ENCODE measurements around the gene HDAC9. TPM values are rescaled to one million over a fixed set of nuclear protein-coding genes. Genes with fewer than 3 reads are reported as not detected.
"Not testable (repeated sequence)": the region's sequence is repeated elsewhere in the genome, so short reads cannot be mapped to it uniquely, and the experiment has no call there.

HDAC9 gene
- polyA plus RNA-seq, 3 donors from 2014 or later = 10.1 to 28.7 (median 18.1) TPM

DNA sequence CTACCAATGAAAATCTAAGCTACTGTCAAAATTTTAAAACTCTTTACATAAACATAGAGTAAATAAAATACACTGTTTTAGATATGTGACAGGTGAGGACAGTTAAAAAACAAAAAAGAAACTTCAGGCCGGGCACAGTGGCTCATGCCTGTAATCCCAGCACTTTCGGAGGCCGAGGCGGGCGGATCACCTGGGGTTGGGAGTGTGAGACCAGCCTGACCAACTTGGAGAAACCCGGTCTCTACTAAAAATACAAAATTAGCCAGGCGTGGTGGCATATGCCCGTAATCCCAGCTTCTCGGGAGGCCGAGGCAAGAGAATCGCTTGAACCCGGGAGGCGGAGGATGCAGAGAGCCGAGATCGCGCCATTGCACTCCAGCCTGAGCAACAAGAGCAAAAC, 472.2 kb downstream of the HDAC9 start:
- H3K36me3 Mint-ChIP-seq; H3K27ac Mint-ChIP-seq; H3K4me3 Mint-ChIP-seq; H3K27me3 Mint-ChIP-seq (ENCODE audit: low read depth in 3 of 3); DNase-seq; H3K4me1 Mint-ChIP-seq: not testable (repeated sequence)
- peaks cover 0 to 10% (median 5%) of the 10 kb centered on the region in 6 donors for H3K9me3 Mint-ChIP-seq

- DNase-seq = no peak
- Mint-ChIP-seq H3K4me1 (no peaks in the 10 kb centered on the region), H3K27ac (no peak overlapping the region), H3K36me3 (peaks cover 5 to 7% (median 6%) of the 10 kb centered on the region in 3 donors), H3K4me3 (no peak overlapping the region), H3K9me3 (peaks cover 0 to 18% (median 4%) of the 10 kb centered on the region in 6 donors), H3K27me3 (ENCODE audit: low read depth in 3 of 3) (peaks cover 0 to 3% (median 2%) of the 10 kb centered on the region in 3 donors)
Measured at GRCh38 chr7:18971839-18972238, 476.3 kb downstream of the HDAC9 start.

GRCh38 chr7:18974803-18975202, 479.3 kb downstream of the HDAC9 start:
- H3K27ac Mint-ChIP-seq = no peak overlapping the region

DNA sequence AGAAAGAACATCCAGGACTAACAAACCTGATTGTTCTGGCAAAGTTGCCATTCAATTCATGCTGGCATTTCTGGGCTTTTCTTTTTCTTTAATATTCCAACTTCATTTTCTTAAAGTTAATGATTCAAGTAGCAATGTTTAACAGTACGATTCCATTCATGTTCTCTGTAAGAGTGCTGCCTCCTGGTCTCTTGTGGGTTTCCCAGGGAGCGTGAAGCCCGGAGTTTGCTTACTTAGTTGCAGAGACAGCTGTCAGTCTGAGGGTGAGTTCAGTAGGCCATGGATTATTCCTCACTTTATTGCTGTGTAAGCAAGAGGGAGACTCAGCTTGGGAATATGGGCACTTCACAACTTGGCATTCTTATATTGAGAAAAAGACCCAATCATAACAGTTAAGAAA, 479.7 kb downstream of the HDAC9 start:
- Mint-ChIP-seq H3K27ac (no peak overlapping the region), H3K4me3 (no peak overlapping the region), H3K4me1 (no peaks in the 10 kb centered on the region), H3K36me3 (peaks cover 7 to 12% (median 8%) of the 10 kb centered on the region in 3 donors), H3K27me3 (ENCODE audit: low read depth in 3 of 3) (peaks cover 0 to 2% (median 0%) of the 10 kb centered on the region in 3 donors), H3K9me3 (peaks cover 0 to 20% (median 3%) of the 10 kb centered on the region in 6 donors)
- DNase-seq = no peak

More at GRCh38 chr7:18974803-18975202, 479.3 kb downstream of the HDAC9 start:
- Mint-ChIP-seq H3K4me3 (no peak overlapping the region), H3K9me3 (peaks cover 0 to 20% (median 3%) of the 10 kb centered on the region in 6 donors), H3K4me1 (no peaks in the 10 kb centered on the region), H3K27me3 (ENCODE audit: low read depth in 3 of 3) (peaks cover 0 to 2% (median 0%) of the 10 kb centered on the region in 3 donors), H3K36me3 (peaks cover 7 to 12% (median 8%) of the 10 kb centered on the region in 3 donors)
- no peak for DNase-seq

DNA sequence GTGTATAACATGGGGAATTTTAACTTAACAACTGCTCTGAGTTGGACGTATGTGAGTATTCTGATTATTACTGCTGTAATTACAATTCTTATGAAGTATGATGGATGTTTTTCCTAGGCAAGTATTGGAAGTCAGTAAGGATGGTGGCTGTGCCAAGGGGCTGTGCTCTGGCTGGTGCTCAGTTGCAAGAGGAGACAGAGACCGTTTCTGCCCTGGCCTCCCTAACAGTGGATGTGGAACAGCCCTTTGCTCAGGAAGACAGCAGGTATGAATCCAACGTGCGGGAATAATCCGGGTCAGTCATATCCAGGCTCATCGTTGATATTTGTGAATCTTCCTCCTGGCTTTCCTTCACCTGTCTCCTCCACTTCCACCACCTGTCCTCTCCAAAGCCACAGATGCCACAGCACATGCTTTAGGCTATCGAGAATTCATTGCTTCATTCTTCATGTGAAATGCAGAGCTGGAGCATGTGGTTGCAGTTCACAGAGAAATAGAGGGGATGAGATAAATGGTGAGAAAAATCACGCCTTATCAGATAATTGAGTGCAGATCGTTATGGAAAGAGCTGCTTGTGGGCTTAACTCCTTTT, 480.2 kb downstream of the HDAC9 start:
- Mint-ChIP-seq H3K4me1 (no peaks in the 10 kb centered on the region), H3K4me3 (no peak overlapping the region), H3K36me3 (peaks cover 7 to 12% (median 8%) of the 10 kb centered on the region in 3 donors), H3K9me3 (peaks cover 0 to 20% (median 4%) of the 10 kb centered on the region in 6 donors), H3K27me3 (ENCODE audit: low read depth in 3 of 3) (peaks cover 0 to 2% (median 2%) of the 10 kb centered on the region in 3 donors), H3K27ac (no peak overlapping the region)
- DNase-seq = no peak

DNA sequence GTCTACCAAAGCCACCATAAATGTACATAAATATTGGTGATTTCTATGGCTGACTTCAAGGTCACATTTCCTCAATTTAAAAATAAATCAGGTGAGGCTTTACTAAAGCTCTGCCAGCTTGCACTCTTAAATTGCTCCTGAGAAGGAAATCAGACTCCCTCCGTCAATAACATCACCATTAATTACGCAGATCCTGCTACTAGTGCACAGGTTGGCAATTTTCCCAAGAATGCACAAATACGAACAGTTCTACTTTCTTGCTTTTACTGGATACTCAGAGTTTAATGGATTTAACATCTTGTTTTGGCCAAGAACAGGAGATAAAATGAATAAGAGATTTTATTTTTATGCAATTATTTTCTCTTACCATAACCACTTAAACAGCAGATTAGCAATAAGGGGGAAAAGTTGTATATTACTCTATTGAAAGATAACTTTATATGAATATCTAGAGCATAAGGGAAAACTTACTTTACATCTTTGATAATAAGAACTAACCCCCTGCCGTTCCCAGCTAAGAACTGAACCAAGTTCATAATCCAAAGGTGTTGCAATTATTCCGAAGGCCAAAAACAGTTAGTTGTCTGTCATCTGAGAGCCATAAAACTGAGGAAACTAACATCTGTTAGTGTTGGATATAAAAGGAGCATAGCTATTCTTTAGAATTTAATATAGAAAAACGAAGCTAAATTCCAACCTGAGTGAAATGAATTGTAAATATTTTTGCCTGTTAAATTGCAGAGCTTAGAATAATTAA, 481.3 kb downstream of the HDAC9 start:
- Mint-ChIP-seq H3K36me3 (peaks cover 7 to 12% (median 8%) of the 10 kb centered on the region in 3 donors), H3K27me3 (ENCODE audit: low read depth in 3 of 3) (peaks cover 0 to 2% (median 2%) of the 10 kb centered on the region in 3 donors), H3K4me1 (no peaks in the 10 kb centered on the region), H3K4me3 (no peak overlapping the region), H3K27ac (no peak overlapping the region), H3K9me3 (peaks cover 0 to 25% (median 5%) of the 10 kb centered on the region in 6 donors)
- no peak for DNase-seq

- H3K27ac Mint-ChIP-seq = no peak overlapping the region
- peaks cover 0 to 37% (median 9%) of the 10 kb centered on the region in 6 donors for H3K9me3 Mint-ChIP-seq
- DNase-seq = no peak
Measured at GRCh38 chr7:18978108-18978495, 482.6 kb downstream of the HDAC9 start.

GRCh38 chr7:18990700-18991099, 495.2 kb downstream of the HDAC9 start:
- H3K4me1 Mint-ChIP-seq; H3K9me3 Mint-ChIP-seq; H3K27me3 Mint-ChIP-seq (ENCODE audit: low read depth in 3 of 3); H3K36me3 Mint-ChIP-seq; H3K4me3 Mint-ChIP-seq; H3K27ac Mint-ChIP-seq; DNase-seq: not testable (repeated sequence)

More at GRCh38 chr7:18978108-18978495, 482.6 kb downstream of the HDAC9 start:
- Mint-ChIP-seq H3K27me3 (ENCODE audit: low read depth in 3 of 3) (peaks cover 0 to 2% (median 2%) of the 10 kb centered on the region in 3 donors), H3K36me3 (peaks cover 7 to 14% (median 12%) of the 10 kb centered on the region in 3 donors), H3K4me1 (no peaks in the 10 kb centered on the region), H3K4me3 (no peak overlapping the region)

GRCh38 chr7:18993933-18994668, 498.6 kb downstream of the HDAC9 start:
- Mint-ChIP-seq H3K27ac (no peak overlapping the region), H3K27me3 (ENCODE audit: low read depth in 3 of 3) (peaks cover 0 to 1% (median 0%) of the 10 kb centered on the region in 3 donors), H3K4me1 (no peaks in the 10 kb centered on the region), H3K4me3 (no peak overlapping the region), H3K9me3 (peaks cover 0 to 15% (median 3%) of the 10 kb centered on the region in 6 donors), H3K36me3 (no peaks in the 10 kb centered on the region)
- DNase-seq = no peak

GRCh38 chr7:18995270-18995671, 499.7 kb downstream of the HDAC9 start:
- DNase-seq = no peak
- H3K36me3 Mint-ChIP-seq = no peaks in the 10 kb centered on the region
- H3K4me1 Mint-ChIP-seq = no peaks in the 10 kb centered on the region
- H3K27me3 Mint-ChIP-seq (ENCODE audit: low read depth in 3 of 3) = peaks cover 0 to 1% (median 0%) of the 10 kb centered on the region in 3 donors
- H3K4me3 Mint-ChIP-seq = no peak overlapping the region
- H3K9me3 Mint-ChIP-seq = peaks cover 0 to 15% (median 3%) of the 10 kb centered on the region in 6 donors
- H3K27ac Mint-ChIP-seq = no peak overlapping the region

DNA sequence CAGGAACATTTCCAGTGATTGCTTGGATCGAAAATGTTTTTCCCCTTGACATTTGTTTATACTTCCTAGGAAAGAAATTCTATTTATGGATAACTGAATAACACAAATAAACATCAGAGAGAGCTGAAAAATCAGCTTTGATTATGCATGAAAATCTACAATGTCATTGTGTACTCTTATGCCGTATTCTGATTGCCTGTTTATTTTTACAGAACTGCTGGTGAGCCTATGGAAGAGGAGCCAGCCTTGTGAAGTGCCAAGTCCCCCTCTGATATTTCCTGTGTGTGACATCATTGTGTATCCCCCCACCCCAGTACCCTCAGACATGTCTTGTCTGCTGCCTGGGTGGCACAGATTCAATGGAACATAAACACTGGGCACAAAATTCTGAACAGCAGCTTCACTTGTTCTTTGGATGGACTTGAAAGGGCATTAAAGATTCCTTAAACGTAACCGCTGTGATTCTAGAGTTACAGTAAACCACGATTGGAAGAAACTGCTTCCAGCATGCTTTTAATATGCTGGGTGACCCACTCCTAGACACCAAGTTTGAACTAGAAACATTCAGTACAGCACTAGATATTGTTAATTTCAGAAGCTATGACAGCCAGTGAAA, 500.4 kb downstream of the HDAC9 start:
- H3K27me3 Mint-ChIP-seq (ENCODE audit: low read depth in 3 of 3) = peaks cover 0 to 1% (median 0%) of the 10 kb centered on the region in 3 donors
- no peak overlapping the region for H3K27ac Mint-ChIP-seq
- no peaks in the 10 kb centered on the region for H3K36me3 Mint-ChIP-seq
- H3K4me3 Mint-ChIP-seq = no peak overlapping the region
- no peaks in the 10 kb centered on the region for H3K4me1 Mint-ChIP-seq
- no peak for DNase-seq
- peaks cover 0 to 15% (median 3%) of the 10 kb centered on the region in 6 donors for H3K9me3 Mint-ChIP-seq

- Mint-ChIP-seq H3K4me3 (no peak overlapping the region), H3K27me3 (ENCODE audit: low read depth in 3 of 3) (peaks cover 0 to 1% (median 0%) of the 10 kb centered on the region in 3 donors), H3K9me3 (peaks cover 0 to 16% (median 2%) of the 10 kb centered on the region in 6 donors), H3K36me3 (no peaks in the 10 kb centered on the region), H3K27ac (no peak overlapping the region), H3K4me1 (no peaks in the 10 kb centered on the region)
- no peak for DNase-seq
Measured at GRCh38 chr7:18996583-18996982, 501.0 kb downstream of the HDAC9 start.

- Mint-ChIP-seq H3K4me1 (no peaks in the 10 kb centered on the region), H3K36me3 (no peaks in the 10 kb centered on the region), H3K27ac (no peak overlapping the region), H3K27me3 (ENCODE audit: low read depth in 3 of 3) (peaks cover 0 to 1% (median 0%) of the 10 kb centered on the region in 3 donors), H3K9me3 (peaks cover 0 to 16% (median 3%) of the 10 kb centered on the region in 6 donors), H3K4me3 (no peak overlapping the region)
- DNase-seq = no peak
Measured at GRCh38 chr7:18997477-18998150, 502.1 kb downstream of the HDAC9 start.

All from immature natural killer cell (primary cell).